ENCODE measurements around the gene GALNT8. TPM values are rescaled to one million over a fixed set of nuclear protein-coding genes. Genes with fewer than 3 reads are reported as not detected.

GALNT8 gene
- total RNA-seq, 2 donors from 2014 or later: 2.8 to 11.2 TPM

GRCh38 chr12:4725057-4725456 is 4.9 kb downstream of the GALNT8 start:
- no peak for TF ChIP-seq CTCF (conservative IDR thresholded peaks at IDR 0.05)
- Histone ChIP-seq H3K27me3 (ENCODE audit: control insufficient read depth, insufficient read depth, low read length, poor library complexity, severe bottlenecking) (no peaks in the 10 kb centered on the region), H3K36me3 (ENCODE audit: control insufficient read depth, insufficient read depth, low read length) (no peaks in the 10 kb centered on the region), H3K9ac (ENCODE audit: extremely low read depth, low read length, poor library complexity, severe bottlenecking) (no peak overlapping the region), H3K9me3 (ENCODE audit: control insufficient read depth, low read length) (no peaks in the 10 kb centered on the region), H3K4me3 (ENCODE audit: low read length) (no peak overlapping the region), H3K4me1 (ENCODE audit: control insufficient read depth, insufficient read depth, low read length) (peaks cover 10% of the 10 kb centered on the region), H3K27ac (ENCODE audit: low read depth, low read length) (no peak overlapping the region)
- H3K27me3 Mint-ChIP-seq (ENCODE audit: insufficient read depth): no peaks in the 10 kb centered on the region
- H3K27ac Mint-ChIP-seq: no peak overlapping the region
- no peak overlapping the region for H3K4me3 Mint-ChIP-seq
- DNase-seq: no peak
- H3K4me1 Mint-ChIP-seq: peaks cover 31% of the 10 kb centered on the region
- H3K9me3 Mint-ChIP-seq: no peaks in the 10 kb centered on the region
- WGBS, 2 experiments (ENCODE audit: insufficient coverage in 1 of 2, insufficient read length in 1 of 2): 96% methylated on average over 3 of the region's 3 CpGs; no CpG with 5 or more reads in 1 of the 2 experiments
- H3K36me3 Mint-ChIP-seq (ENCODE audit: low read depth): peaks cover 29% of the 10 kb centered on the region

GRCh38 chr12:4734625-4735340 is 14.6 kb downstream of the GALNT8 start:
- Mint-ChIP-seq H3K27me3 (ENCODE audit: insufficient read depth) (no peaks in the 10 kb centered on the region), H3K27ac (no peak overlapping the region), H3K9me3 (no peaks in the 10 kb centered on the region), H3K4me1 (peaks cover 23% of the 10 kb centered on the region), H3K4me3 (no peak overlapping the region), H3K36me3 (ENCODE audit: low read depth) (peaks cover 3% of the 10 kb centered on the region)
- Histone ChIP-seq H3K4me1 (ENCODE audit: control insufficient read depth, insufficient read depth, low read length) (peaks cover 12% of the 10 kb centered on the region), H3K36me3 (ENCODE audit: control insufficient read depth, insufficient read depth, low read length) (no peaks in the 10 kb centered on the region), H3K9ac (ENCODE audit: extremely low read depth, low read length, poor library complexity, severe bottlenecking) (no peak overlapping the region), H3K27me3 (ENCODE audit: control insufficient read depth, insufficient read depth, low read length, poor library complexity, severe bottlenecking) (no peaks in the 10 kb centered on the region), H3K4me3 (ENCODE audit: low read length) (no peak overlapping the region), H3K27ac (ENCODE audit: low read depth, low read length) (no peak overlapping the region), H3K9me3 (ENCODE audit: control insufficient read depth, low read length) (no peaks in the 10 kb centered on the region)
- 94 to 100% methylated on average over 2 to 4 of the region's 4 CpGs for WGBS, 2 experiments (ENCODE audit: insufficient coverage in 1 of 2, insufficient read length in 1 of 2)
- no peak for DNase-seq
- no peak for TF ChIP-seq CTCF (conservative IDR thresholded peaks at IDR 0.05)

- TF ChIP-seq CTCF (conservative IDR thresholded peaks at IDR 0.05): no peak
- Histone ChIP-seq H3K36me3 (ENCODE audit: control insufficient read depth, insufficient read depth, low read length) (no peaks in the 10 kb centered on the region), H3K9ac (ENCODE audit: extremely low read depth, low read length, poor library complexity, severe bottlenecking) (no peak overlapping the region), H3K27me3 (ENCODE audit: control insufficient read depth, insufficient read depth, low read length, poor library complexity, severe bottlenecking) (no peaks in the 10 kb centered on the region), H3K4me3 (ENCODE audit: low read length) (no peak overlapping the region), H3K4me1 (ENCODE audit: control insufficient read depth, insufficient read depth, low read length) (peaks cover 12% of the 10 kb centered on the region), H3K9me3 (ENCODE audit: control insufficient read depth, low read length) (no peaks in the 10 kb centered on the region), H3K27ac (ENCODE audit: low read depth, low read length) (no peak overlapping the region)
- H3K4me3 Mint-ChIP-seq: no peak overlapping the region
- no peak for DNase-seq
- H3K36me3 Mint-ChIP-seq (ENCODE audit: low read depth): peaks cover 5% of the 10 kb centered on the region
- peaks cover 23% of the 10 kb centered on the region for H3K4me1 Mint-ChIP-seq
- H3K9me3 Mint-ChIP-seq: no peaks in the 10 kb centered on the region
- H3K27me3 Mint-ChIP-seq (ENCODE audit: insufficient read depth): no peaks in the 10 kb centered on the region
- 93 to 100% methylated on average over 1 of the region's 1 CpG for WGBS, 2 experiments (ENCODE audit: insufficient coverage in 1 of 2, insufficient read length in 1 of 2)
- no peak overlapping the region for H3K27ac Mint-ChIP-seq
Measured at GRCh38 chr12:4736091-4736490, 15.9 kb downstream of the GALNT8 start.
